Measurements from ENCODE around the gene ROGDI. TPM values are rescaled to one million over a fixed set of nuclear protein-coding genes. Genes with fewer than 3 reads are reported as not detected.

ROGDI gene
- total and polyA plus RNA-seq, 10 of the 15 experiments (the other 5 are each of a cell fraction or from before 2014, with no cell fraction given): 0.40 to 23.5 (median 12.3) TPM

DNA sequence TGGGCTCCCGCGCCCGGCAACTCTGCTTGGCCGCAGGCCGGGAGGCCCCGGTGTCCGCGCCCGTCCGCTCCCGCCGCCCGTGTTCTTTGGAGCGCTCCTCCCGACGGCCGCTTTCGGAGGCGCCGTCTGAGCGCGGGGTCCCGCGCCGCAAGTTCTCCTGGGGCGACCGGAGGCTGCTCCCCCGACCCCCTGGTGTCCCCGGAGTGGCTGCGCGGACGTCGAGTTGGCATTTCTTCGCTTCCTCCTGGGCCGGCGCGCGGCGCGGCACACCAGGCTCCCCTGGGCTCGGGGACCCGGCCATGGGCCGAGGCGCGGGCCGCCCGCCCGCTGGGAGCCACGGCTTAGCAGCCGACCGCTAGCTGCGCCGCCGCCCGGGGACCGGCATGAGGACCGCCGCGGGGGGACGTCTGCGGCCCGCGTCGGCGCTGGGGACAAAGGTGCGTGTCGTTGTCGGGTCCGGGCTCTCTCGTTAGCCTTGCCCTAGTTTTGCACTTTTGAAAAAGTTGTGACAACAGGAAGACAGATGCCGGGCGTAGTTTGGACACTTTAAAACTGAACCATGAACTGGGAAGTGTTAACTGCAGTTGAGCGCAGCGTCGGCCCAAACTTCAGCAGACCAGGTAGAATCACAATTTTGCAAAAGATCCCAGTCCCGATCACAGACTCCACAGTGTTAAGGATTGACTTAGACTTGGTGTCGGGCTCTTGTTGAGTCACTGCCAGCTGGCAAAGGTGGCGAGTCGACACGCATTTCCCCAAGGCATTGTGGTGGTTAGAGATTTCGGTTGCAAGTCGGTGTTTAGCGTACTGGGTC lies 45.5 kb upstream of the ROGDI start (continued):
- TF ChIP-seq YY1 (IDR thresholded peaks at IDR 0.05; ENCODE audit: low read depth, low read length) (no peak), TAF1 (IDR thresholded peaks at IDR 0.05; ENCODE audit: borderline replicate concordance, low read depth, low read length) (0 out of 2 replicates have a peak, but pooled peaks have one; percentile 5), ESRRA (IDR thresholded peaks at IDR 0.05; ENCODE audit: low read length) (no peak), ZZZ3 (IDR thresholded peaks at IDR 0.05; ENCODE audit: control insufficient read depth, insufficient read length, low read depth) (no peak), SREBF1 (IDR thresholded peaks at IDR 0.05; ENCODE audit: low read length) (no peak), HDAC2 (IDR thresholded peaks at IDR 0.05) (0 out of 2 replicates have a peak, but pooled peaks have one; percentile 28), CTCF (IDR thresholded peaks at IDR 0.05 in 2 of 3, conservative IDR thresholded peaks at IDR 0.05 in 1 of 3; ENCODE audit: control insufficient read depth in 2 of 3, extremely low read depth in 1 of 3, insufficient read depth in 1 of 3, low read depth in 3 of 3, low read length in 3 of 3) (no peak), ATF2 (IDR thresholded peaks at IDR 0.05; ENCODE audit: low read length) (no peak), POLR2A (IDR thresholded peaks at IDR 0.05; ENCODE audit: low read depth, low read length) (no peak), GABPA (IDR thresholded peaks at IDR 0.05; ENCODE audit: low read depth) (no peak), LARP7 (IDR thresholded peaks at IDR 0.05) (no peak; the same call in 1 of the 2 replicates), ZNF207 (IDR thresholded peaks at IDR 0.05; ENCODE audit: borderline replicate concordance) (peak; percentile 25; the same call in 1 of the 2 replicates), IRF5 (IDR thresholded peaks at IDR 0.05; ENCODE audit: borderline replicate concordance) (no peak), MYC (IDR thresholded peaks at IDR 0.05; ENCODE audit: insufficient read depth, insufficient read length, insufficient replicate concordance, low read length, severe bottlenecking) (no peak), IRF3 (IDR thresholded peaks at IDR 0.05) (no peak), RBBP5 (conservative IDR thresholded peaks at IDR 0.05) (no peak), CHD1 (IDR thresholded peaks at IDR 0.05; ENCODE audit: low read depth, low read length) (no peak)
- TF ChIP-seq, protein P1, sequence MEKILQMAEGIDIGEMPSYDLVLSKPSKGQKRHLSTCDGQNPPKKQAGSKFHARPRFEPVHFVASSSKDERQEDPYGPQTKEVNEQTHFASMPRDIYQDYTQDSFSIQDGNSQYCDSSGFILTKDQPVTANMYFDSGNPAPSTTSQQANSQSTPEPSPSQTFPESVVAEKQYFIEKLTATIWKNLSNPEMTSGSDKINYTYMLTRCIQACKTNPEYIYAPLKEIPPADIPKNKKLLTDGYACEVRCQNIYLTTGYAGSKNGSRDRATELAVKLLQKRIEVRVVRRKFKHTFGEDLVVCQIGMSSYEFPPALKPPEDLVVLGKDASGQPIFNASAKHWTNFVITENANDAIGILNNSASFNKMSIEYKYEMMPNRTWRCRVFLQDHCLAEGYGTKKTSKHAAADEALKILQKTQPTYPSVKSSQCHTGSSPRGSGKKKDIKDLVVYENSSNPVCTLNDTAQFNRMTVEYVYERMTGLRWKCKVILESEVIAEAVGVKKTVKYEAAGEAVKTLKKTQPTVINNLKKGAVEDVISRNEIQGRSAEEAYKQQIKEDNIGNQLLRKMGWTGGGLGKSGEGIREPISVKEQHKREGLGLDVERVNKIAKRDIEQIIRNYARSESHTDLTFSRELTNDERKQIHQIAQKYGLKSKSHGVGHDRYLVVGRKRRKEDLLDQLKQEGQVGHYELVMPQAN (conservative IDR thresholded peaks at IDR 0.05): peak; percentile 33
